HG02678 (cell line): Measurements from ENCODE around the gene MX1.

Experiments used
- ATAC-seq: cut with Tn5 transposase; IDR thresholded peaks from one replicate; pipeline ENCODE4 v1.9.1; 2021; ENCODE audit warnings: mild to moderate bottlenecking, moderate library complexity; ENCODE audit not compliant: unreplicated experiment

MX1 gene

GRCh38 chr21:41429925-41430491 is 4.0 kb downstream of the MX1 start:
- no peak for ATAC-seq

GRCh38 chr21:41431788-41432548 is 5.9 kb downstream of the MX1 start:
- peak; percentile 87 for ATAC-seq

- no peak for ATAC-seq
These were observed 6.8 kb downstream of the MX1 start for GRCh38 chr21:41432562-41433460.

GRCh38 chr21:41433566-41433965 is 7.5 kb downstream of the MX1 start:
- no peak for ATAC-seq

- no peak for ATAC-seq
These were observed 9.7 kb downstream of the MX1 start for GRCh38 chr21:41435706-41436105.

DNA sequence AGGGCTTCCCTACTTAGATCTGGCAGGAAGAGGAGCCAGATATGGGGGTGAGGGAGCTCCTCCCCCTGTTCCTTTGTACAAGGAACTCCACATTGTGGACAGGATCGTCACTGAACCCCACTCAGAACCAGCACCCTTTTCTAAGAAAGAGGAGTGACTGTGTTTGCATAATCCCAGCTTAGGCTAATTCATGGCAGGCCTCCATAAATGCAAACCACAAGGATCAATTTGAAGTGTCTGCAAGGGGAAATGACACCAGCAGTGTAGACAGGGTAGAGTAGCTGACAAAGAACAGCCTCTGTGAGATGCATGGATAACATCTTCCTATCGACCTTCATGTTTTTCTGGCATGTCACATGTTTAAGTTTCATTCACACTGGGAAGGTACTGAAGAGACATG is 11.7 kb downstream of the MX1 start:
- no peak for ATAC-seq

DNA sequence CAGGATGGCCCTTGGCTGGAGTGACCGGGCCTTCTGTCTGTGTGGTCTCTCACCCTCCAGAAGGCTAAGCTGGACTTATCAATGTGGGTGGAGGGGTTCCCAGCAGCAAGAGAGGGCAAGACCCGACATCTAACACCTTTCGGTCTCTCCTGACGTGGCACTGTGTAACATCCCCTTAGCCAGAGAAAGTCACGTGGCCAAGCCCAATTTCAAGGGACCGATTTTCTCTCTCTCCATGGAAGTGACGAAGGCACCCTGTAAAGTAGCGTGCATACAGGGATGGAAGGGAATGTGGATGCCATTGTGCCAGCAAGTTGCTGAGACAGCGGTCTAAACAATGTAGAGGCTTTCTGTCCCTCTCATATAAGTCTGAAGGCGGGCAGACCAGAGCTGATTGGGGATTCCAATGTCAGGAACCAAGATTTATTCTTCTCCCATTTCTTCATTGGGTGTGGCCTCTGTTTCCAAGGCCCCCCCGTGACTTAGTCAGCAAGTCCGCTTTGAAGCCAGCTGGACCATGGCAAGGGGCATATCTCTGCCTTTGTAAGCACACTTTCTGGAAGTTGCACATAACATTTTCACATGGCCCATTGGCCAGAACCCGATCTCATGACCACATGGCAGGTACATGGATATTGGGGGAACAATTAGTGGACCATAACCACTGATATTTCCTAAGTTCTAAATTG is 12.5 kb downstream of the MX1 start:
- no peak for ATAC-seq

DNA sequence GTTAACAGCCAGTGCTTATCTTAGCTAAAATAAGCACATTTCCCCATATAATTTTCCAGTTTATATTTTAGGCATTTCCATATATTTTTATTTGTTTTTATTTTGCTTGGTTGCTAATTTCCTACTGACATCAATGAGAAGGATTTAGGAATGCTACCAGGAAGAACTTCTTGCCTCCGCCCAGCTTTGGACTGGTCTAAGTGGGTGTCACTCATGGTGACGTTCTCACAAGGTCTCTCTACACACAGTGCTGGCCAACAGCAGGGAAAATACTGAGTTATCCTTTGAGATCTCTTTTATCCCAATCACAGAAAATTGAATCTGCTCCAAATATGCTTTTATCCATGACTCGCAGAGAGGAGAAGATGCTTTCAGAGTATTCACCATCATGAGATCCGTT is 13.2 kb downstream of the MX1 start:
- ATAC-seq = no peak

- ATAC-seq = no peak
These were observed 15.5 kb downstream of the MX1 start for GRCh38 chr21:41441546-41441945.

- ATAC-seq = no peak
These were observed 16.6 kb downstream of the MX1 start for GRCh38 chr21:41442481-41443186.

DNA sequence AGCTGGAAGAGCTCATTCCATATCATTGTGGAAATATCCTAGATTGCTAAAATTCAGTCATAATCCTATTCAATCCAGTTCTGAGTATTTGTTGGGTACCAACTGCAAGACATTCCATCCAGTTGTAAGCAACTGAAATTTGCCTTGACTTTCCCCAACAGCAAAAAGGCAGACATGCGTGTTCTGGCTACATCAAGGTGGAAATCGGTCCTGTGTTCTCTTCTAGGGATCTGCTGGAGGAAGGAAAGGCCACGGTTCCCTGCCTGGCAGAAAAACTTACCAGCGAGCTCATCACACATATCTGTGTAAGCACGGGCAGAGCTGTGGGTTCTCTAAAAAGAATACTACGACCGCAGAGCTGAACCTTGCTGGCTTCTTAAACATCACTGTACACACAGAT is 17.5 kb downstream of the MX1 start:
- ATAC-seq = no peak

DNA sequence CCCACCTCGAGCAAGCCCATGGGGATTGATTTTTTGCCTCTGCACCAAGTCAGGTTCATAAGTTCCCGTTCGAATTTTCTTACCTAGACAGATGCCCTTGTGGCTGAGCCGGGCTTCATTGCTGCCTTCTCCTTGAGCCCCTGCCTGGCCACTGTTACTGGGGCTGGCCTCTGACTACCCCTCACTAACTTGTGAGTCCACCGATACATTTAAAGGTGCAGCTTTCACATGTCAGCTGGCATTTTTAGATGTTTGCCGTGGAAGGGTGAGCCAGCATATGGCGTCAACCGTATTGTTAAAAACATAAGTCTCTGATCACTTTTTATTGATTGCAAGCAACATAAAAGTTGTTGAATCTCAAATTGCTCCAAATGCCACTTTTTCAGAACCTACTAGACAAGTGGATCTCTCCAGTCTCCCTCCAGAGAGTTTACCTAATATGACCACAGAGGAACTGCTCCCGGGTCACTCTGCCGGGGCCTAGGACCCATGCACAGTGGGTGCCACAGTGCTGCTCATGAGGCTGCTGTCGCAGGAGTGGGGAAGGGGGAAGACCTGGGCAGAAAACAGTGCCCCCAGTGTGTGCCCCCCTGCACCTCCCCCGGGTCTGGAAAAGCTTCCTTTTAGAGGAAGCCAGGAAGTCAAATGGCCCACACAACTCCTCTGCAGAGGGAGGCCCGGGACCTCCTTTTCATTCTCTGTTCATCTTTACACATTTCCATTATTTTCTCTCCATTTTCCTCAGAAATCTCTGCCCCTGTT is 18.8 kb downstream of the MX1 start:
- ATAC-seq = no peak

DNA sequence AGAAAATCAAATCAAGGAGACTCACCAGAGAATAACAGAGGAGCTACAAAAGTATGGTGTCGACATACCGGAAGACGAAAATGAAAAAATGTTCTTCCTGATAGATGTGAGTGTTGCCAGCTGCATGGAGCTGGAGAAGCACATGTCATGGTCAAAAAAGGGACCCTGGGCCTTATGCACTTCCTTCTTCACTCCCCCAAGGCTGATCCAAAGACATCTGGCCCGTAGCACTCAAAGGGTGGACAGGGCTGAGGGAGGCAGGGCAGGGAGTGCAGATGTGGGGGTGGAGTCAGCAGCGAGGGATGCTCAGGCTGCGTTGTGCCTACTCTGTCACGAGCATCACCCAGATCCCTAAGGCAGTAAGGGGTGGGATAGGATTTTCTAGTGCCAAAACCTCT is 19.4 kb downstream of the MX1 start:
- ATAC-seq = no peak

DNA sequence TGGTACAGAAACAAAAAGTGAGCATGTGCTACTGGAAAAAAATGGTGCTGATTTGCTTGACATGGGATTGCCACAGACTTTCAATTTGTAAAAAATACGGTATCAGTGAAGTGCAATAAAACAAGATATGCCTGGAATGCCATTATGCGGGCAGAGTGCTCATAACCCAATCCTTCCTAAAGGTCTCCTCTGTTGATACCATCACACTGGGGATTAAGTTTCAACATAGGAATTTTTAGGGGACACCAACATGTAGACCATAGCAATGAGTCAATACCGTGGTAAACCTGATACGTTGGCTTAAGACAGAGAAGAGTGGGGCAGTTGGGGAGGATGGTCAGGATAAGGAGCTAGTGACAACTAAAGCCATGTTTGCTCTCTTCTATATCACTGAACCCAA is 20.5 kb downstream of the MX1 start:
- no peak for ATAC-seq

DNA sequence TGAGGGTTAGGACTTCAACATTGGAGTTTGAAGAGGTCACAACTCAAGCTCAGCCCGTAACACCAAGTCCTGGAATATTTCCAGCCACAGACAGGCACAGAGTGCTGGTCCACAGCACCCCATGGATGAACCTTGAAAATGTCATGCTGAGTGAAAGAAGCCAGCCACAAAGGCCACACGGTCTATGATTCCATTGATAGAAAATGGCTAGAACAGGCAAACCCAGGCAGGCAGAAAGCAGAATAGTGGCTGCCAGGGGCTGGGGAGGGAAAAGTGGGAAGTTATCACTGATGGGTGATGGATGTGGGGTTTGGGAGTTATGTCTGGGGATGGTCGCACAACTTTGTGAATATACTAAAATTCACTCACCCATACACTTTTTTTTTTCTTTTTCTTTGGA is 21.3 kb downstream of the MX1 start:
- no peak for ATAC-seq

- ATAC-seq = no peak
These were observed 23.6 kb downstream of the MX1 start for GRCh38 chr21:41449613-41450012.

- ATAC-seq = no peak
These were observed 26.0 kb downstream of the MX1 start for GRCh38 chr21:41451753-41452676.

DNA sequence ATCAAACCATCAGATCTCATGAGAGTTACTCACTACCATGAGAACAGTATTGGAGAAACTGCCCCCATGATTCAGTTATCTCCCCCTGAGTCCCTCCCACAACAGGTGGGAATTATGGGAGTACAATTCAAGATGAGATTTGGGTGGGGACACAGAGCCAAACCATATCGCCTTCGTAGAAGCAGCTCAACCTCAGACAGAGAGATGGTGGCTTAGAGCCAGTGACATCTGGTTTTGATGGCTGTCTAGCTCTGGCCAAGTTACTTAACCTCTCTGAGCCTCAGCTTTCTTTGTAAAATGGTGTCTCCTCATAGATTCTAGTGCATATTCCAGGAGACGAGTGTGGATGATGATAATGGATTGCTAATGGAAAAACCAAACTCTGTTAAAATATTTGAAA is 27.2 kb downstream of the MX1 start:
- ATAC-seq = no peak

DNA sequence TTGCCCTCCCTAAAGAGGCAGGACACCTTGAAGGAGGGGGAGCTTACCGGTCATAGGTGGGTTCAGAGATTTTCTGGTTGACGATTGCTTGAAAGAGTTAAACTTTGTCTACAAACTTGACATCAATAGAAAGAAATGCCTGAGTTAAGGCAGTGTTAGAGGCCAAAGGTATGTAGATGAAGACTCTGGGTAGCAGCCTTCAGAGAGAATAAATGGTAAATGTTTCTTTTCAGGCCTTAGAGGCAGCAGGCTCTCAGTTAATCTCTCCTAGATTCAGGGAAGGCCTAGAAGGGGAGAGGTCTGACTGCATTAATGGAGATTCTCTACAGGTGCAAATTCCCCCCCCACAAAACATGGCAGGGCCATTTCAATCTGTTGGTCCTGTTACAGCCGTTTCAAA is 27.7 kb downstream of the MX1 start:
- no peak for ATAC-seq
